ENCODE results near the gene ATP2B3. TPM values are rescaled to one million over a fixed set of nuclear protein-coding genes. Genes with fewer than 3 reads are reported as not detected.

The ATP2B3 gene
- total RNA-seq, 1 experiment from 2014 or later, result 0.35 TPM

DNA sequence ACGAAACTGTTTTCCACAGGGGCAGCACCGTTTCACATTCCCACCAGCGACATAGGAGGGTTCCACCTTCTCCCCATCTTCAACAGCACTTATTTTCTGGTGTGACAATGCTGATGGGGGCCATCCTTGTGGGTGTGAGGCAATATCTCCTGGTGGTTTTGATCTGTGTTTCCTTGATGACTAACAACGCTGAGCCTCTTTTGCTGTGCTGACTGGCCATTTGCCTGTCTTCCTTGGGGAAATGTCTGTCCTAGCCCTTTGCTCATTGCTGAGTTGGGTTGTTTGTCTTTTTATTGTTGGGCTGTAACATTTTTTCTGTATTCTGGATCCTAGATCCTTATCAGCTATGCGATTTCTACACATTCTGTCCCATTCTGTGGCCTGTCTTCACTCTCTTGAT, 33.7 kb downstream of the ATP2B3 start:
- Histone ChIP-seq H2BK15ac (ENCODE audit: low read depth, low read length) (no peak overlapping the region), H2BK5ac (ENCODE audit: insufficient read length, low read length) (no peak overlapping the region), H4K5ac (ENCODE audit: insufficient read length, low read depth, low read length) (no peak overlapping the region), H3K9ac (ENCODE audit: extremely low read depth, insufficient read length, low read length) (no peak overlapping the region), H4K91ac (ENCODE audit: insufficient read length, low read depth, low read length) (no peak overlapping the region), H3K18ac (ENCODE audit: insufficient read length, low read depth, low read length) (no peak overlapping the region), H3K4me2 (ENCODE audit: insufficient read depth, insufficient read length, low read length) (no peak overlapping the region), H2BK20ac (ENCODE audit: low read depth, low read length, poor library complexity, severe bottlenecking) (no peak overlapping the region), H2AK5ac (ENCODE audit: insufficient read length, low read length) (no peak overlapping the region), H3K27ac (ENCODE audit: insufficient read length, low read depth, low read length) (no peak overlapping the region), H3K4me1 (ENCODE audit: insufficient read depth, low read length) (no peaks in the 10 kb centered on the region), H3T11ph (ENCODE audit: low read length) (no peak overlapping the region), H2BK12ac (ENCODE audit: insufficient read length, low read depth, low read length) (no peak overlapping the region), H3K23me2 (ENCODE audit: insufficient read length, low read depth, low read length, poor library complexity, severe bottlenecking) (no peaks in the 10 kb centered on the region), H4K20me1 (ENCODE audit: control insufficient read depth, insufficient read depth, insufficient read length) (no peaks in the 10 kb centered on the region), H3K14ac (ENCODE audit: insufficient read depth, low read length) (no peak overlapping the region), H3K4ac (ENCODE audit: low read depth, low read length) (no peak overlapping the region), H3K79me1 (ENCODE audit: insufficient read depth, low read depth, low read length, poor library complexity, severe bottlenecking) (no peaks in the 10 kb centered on the region), H3K56ac (ENCODE audit: insufficient read length, low read depth, low read length) (no peak overlapping the region), H3K9me3 (ENCODE audit: control insufficient read depth, low read depth, low read length) (peaks cover 62% of the 10 kb centered on the region), H4K8ac (replicated peaks; ENCODE audit: insufficient read length, low read depth, low read length) (no peak overlapping the region), H3K23ac (ENCODE audit: insufficient read length, low read depth, low read length) (no peak overlapping the region), H2AFZ (ENCODE audit: low read length) (no peak overlapping the region), H2BK120ac (ENCODE audit: low read depth, low read length, poor library complexity, severe bottlenecking) (no peak overlapping the region), H3K27me3 (ENCODE audit: insufficient read depth, low read length) (no peaks in the 10 kb centered on the region), H3K79me2 (ENCODE audit: insufficient read depth, low read length) (no peaks in the 10 kb centered on the region)
- Mint-ChIP-seq H3K36me3 (ENCODE audit: insufficient read depth in 1 of 3, low read depth in 3 of 3) (peaks cover 0 to 6% (median 2%) of the 10 kb centered on the region in 3 experiments; a peak in 3 of 7 replicates), H3K27ac (no peak overlapping the region; a peak in 1 of 7 replicates), H3K27me3 (ENCODE audit: low read depth) (peaks cover 3% of the 10 kb centered on the region; the same call in 1 of the 2 replicates), H3K4me1 (0 out of 4 replicates have a peak, but pooled peaks cover 0 to 5% of the 10 kb centered on the region in 2 experiments), H3K4me3 (no peak overlapping the region), H3K9me3 (peaks cover 73 to 89% of the 10 kb centered on the region in 2 experiments)
- TF ChIP-seq, protein P1, sequence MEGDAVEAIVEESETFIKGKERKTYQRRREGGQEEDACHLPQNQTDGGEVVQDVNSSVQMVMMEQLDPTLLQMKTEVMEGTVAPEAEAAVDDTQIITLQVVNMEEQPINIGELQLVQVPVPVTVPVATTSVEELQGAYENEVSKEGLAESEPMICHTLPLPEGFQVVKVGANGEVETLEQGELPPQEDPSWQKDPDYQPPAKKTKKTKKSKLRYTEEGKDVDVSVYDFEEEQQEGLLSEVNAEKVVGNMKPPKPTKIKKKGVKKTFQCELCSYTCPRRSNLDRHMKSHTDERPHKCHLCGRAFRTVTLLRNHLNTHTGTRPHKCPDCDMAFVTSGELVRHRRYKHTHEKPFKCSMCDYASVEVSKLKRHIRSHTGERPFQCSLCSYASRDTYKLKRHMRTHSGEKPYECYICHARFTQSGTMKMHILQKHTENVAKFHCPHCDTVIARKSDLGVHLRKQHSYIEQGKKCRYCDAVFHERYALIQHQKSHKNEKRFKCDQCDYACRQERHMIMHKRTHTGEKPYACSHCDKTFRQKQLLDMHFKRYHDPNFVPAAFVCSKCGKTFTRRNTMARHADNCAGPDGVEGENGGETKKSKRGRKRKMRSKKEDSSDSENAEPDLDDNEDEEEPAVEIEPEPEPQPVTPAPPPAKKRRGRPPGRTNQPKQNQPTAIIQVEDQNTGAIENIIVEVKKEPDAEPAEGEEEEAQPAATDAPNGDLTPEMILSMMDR (conservative IDR thresholded peaks at IDR 0.05), result no peak
- no peak for DNase-seq
- no CpG with 5 or more reads among the region's 5 CpGs for WGBS (ENCODE audit: extremely low coverage, insufficient read length, low lambda C conversion rate)

All from H9 (cell line).